HG03558 (cell line): Measurements from ENCODE around the gene ADAMTS19.

Source experiments
- ATAC-seq: cut with Tn5 transposase; IDR thresholded peaks from one replicate; pipeline ENCODE4 v1.9.1; 2021; ENCODE audit warnings: moderate number of reproducible peaks; ENCODE audit not compliant: unreplicated experiment; ENCODE audit errors: extremely low read depth

The ADAMTS19 gene

GRCh38 chr5:129653442-129653841 is 193.3 kb downstream of the ADAMTS19 start:
- no peak for ATAC-seq

GRCh38 chr5:129656952-129657351 is 196.9 kb downstream of the ADAMTS19 start:
- ATAC-seq: no peak

- ATAC-seq: no peak
Measured at GRCh38 chr5:129658801-129659200, 198.7 kb downstream of the ADAMTS19 start.

GRCh38 chr5:129661366-129662035 is 201.4 kb downstream of the ADAMTS19 start:
- no peak for ATAC-seq

- peak; percentile 51 for ATAC-seq
Measured at GRCh38 chr5:129664336-129664937, 204.3 kb downstream of the ADAMTS19 start.

GRCh38 chr5:129670957-129671500 is 210.9 kb downstream of the ADAMTS19 start:
- ATAC-seq: no peak

GRCh38 chr5:129672006-129672405 is 211.9 kb downstream of the ADAMTS19 start:
- no peak for ATAC-seq

- ATAC-seq: no peak
Measured at GRCh38 chr5:129679671-129680070, 219.6 kb downstream of the ADAMTS19 start.

GRCh38 chr5:129687941-129688340 is 227.8 kb downstream of the ADAMTS19 start:
- ATAC-seq: no peak

- no peak for ATAC-seq
Measured at GRCh38 chr5:129689045-129689444, 228.9 kb downstream of the ADAMTS19 start.

- no peak for ATAC-seq
Measured at GRCh38 chr5:129691220-129691619, 231.1 kb downstream of the ADAMTS19 start.

GRCh38 chr5:129696636-129697035 is 236.5 kb downstream of the ADAMTS19 start:
- no peak for ATAC-seq

GRCh38 chr5:129698661-129699060 is 238.6 kb downstream of the ADAMTS19 start:
- ATAC-seq: no peak

GRCh38 chr5:129716235-129716634 is 256.1 kb downstream of the ADAMTS19 start:
- ATAC-seq: no peak

GRCh38 chr5:129716651-129717050 is 256.6 kb downstream of the ADAMTS19 start:
- no peak for ATAC-seq

- ATAC-seq: no peak
Measured at GRCh38 chr5:129717751-129718310, 257.7 kb downstream of the ADAMTS19 start.

GRCh38 chr5:129718471-129719090 is 258.5 kb downstream of the ADAMTS19 start:
- ATAC-seq: no peak

- ATAC-seq: no peak
Measured at GRCh38 chr5:129724222-129724621, 264.1 kb downstream of the ADAMTS19 start.

- no peak for ATAC-seq
Measured at GRCh38 chr5:129724647-129725046, 264.5 kb downstream of the ADAMTS19 start.

GRCh38 chr5:129739773-129740172 is 279.7 kb downstream of the ADAMTS19 start:
- ATAC-seq: no peak
